ENCODE results near the gene PCNA. TPM values are rescaled to one million over a fixed set of nuclear protein-coding genes. Genes with fewer than 3 reads are reported as not detected.
A peak's percentile ranks its signal among the peaks of the same experiment; 100 is the strongest.

PCNA gene
- total and polyA plus RNA-seq, 8 donors, result 0.87 to 82.3 (median 65.8) TPM

DNA sequence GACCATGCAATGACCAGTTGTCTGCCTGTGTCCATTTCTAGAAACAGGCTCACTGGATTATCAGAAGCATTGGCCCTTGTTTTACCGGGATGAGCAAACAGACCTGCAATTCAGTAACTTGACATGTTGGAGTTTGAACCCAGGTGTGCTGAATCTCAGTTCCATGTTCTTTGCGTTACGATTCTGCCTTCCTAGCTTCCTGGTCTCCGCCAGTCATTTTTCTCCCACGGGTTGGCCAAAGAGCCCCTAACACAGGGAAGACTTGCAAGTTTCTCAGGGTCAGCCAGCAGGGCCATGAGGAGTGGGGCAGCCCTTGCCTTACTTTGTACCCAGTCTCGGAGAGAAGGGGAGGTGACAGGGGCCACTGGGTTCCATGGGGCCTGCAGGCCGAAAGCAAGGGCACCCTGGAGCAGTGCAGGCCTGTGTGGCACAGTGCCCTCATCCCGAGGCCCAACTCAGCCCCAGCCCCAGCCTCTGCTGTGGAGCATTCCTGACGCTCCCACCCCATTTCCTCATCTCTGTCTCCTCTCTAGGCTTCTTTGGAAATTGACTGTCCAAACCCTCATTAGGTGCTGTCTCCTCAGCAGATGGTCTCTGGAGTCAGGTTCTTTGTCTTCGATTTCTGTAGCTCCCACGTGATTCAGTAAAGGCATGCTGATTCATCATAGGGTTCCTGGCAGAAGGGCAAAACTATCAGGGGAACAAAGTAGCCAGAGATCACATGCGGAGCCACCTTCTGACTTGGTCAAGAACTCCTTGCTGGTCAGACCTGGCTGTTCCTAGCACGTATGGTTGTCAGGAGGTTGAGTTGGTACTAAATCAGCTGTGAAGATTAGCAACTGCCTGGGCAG is 30.7 kb upstream of the PCNA start:
- H3K4me3 ChIP-seq, result no peak overlapping the region
- H3K4me1 ChIP-seq, result peaks cover 41 to 92% (median 65%) of the 10 kb centered on the region in 4 donors
- 67 to 77% (median 72%) methylated on average over 13 of the region's 13 CpGs for WGBS, 5 donors
- no peaks in the 10 kb centered on the region for H3K27me3 ChIP-seq
- H3K9me3 ChIP-seq, result no peaks in the 10 kb centered on the region
- no peaks in the 10 kb centered on the region for H3K36me3 ChIP-seq
- no peak for TF ChIP-seq POLR2AphosphoS5 (IDR thresholded peaks at IDR 0.05)
- no peak for TF ChIP-seq EP300 (IDR thresholded peaks at IDR 0.05)
- TF ChIP-seq POLR2A (IDR thresholded peaks at IDR 0.05), result no peak
- TF ChIP-seq, protein P1, sequence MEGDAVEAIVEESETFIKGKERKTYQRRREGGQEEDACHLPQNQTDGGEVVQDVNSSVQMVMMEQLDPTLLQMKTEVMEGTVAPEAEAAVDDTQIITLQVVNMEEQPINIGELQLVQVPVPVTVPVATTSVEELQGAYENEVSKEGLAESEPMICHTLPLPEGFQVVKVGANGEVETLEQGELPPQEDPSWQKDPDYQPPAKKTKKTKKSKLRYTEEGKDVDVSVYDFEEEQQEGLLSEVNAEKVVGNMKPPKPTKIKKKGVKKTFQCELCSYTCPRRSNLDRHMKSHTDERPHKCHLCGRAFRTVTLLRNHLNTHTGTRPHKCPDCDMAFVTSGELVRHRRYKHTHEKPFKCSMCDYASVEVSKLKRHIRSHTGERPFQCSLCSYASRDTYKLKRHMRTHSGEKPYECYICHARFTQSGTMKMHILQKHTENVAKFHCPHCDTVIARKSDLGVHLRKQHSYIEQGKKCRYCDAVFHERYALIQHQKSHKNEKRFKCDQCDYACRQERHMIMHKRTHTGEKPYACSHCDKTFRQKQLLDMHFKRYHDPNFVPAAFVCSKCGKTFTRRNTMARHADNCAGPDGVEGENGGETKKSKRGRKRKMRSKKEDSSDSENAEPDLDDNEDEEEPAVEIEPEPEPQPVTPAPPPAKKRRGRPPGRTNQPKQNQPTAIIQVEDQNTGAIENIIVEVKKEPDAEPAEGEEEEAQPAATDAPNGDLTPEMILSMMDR (IDR thresholded peaks at IDR 0.05), result no peak
- H3K27ac ChIP-seq, result peak overlapping the region in 2 of 5 donors; percentile 3 to 19
- DNase-seq, result no peak
- intact Hi-C loops (cut with DNase I; ENCODE audit: low total_unique reads), result no loop called here

- no peak for DNase-seq
- Histone ChIP-seq H3K36me3 (no peaks in the 10 kb centered on the region), H3K27ac (peak overlapping the region in 1 of 5 donors; percentile 3), H3K9me3 (no peaks in the 10 kb centered on the region), H3K4me1 (peaks cover 41 to 92% (median 66%) of the 10 kb centered on the region in 4 donors), H3K4me3 (no peak overlapping the region), H3K27me3 (no peaks in the 10 kb centered on the region)
- 71 to 82% (median 80%) methylated on average over 3 of the region's 3 CpGs for WGBS, 5 donors
- TF ChIP-seq, protein P1 (IDR thresholded peaks at IDR 0.05), result no peak
- no peak for TF ChIP-seq EP300 (IDR thresholded peaks at IDR 0.05)
- no peak for TF ChIP-seq POLR2AphosphoS5 (IDR thresholded peaks at IDR 0.05)
- TF ChIP-seq POLR2A (IDR thresholded peaks at IDR 0.05), result no peak
- intact Hi-C loops (cut with DNase I; ENCODE audit: low total_unique reads), result no loop called here
These were observed 30.1 kb upstream of the PCNA start for GRCh38 chr20:5149892-5150225.

GRCh38 chr20:5148581-5148980 is 28.8 kb upstream of the PCNA start:
- Histone ChIP-seq H3K4me1 (peaks cover 37 to 92% (median 67%) of the 10 kb centered on the region in 4 donors), H3K9me3 (no peaks in the 10 kb centered on the region), H3K4me3 (no peak overlapping the region), H3K27me3 (no peaks in the 10 kb centered on the region), H3K27ac (peak overlapping the region in 1 of 5 donors; percentile 34), H3K36me3 (no peaks in the 10 kb centered on the region)
- TF ChIP-seq EP300 (IDR thresholded peaks at IDR 0.05) (no peak), POLR2A (IDR thresholded peaks at IDR 0.05) (no peak), POLR2AphosphoS5 (IDR thresholded peaks at IDR 0.05) (no peak)
- TF ChIP-seq, protein P1 (IDR thresholded peaks at IDR 0.05), result no peak
- no peak for DNase-seq
- 35 to 67% (median 61%) methylated on average over 6 of the region's 6 CpGs for WGBS, 5 donors
- intact Hi-C loops (cut with DNase I; ENCODE audit: low total_unique reads), result no loop called here

- DNase-seq, result no peak
- H3K27me3 ChIP-seq, result no peaks in the 10 kb centered on the region
- intact Hi-C loops (cut with DNase I; ENCODE audit: low total_unique reads), result no loop called here
- H3K27ac ChIP-seq, result no peak overlapping the region
- WGBS, 5 donors, result 48 to 72% (median 70%) methylated on average over 2 of the region's 2 CpGs
- no peaks in the 10 kb centered on the region for H3K36me3 ChIP-seq
- H3K4me1 ChIP-seq, result peaks cover 36 to 93% (median 64%) of the 10 kb centered on the region in 4 donors
- H3K4me3 ChIP-seq, result no peak overlapping the region
- H3K9me3 ChIP-seq, result no peaks in the 10 kb centered on the region
- no peak for TF ChIP-seq POLR2A (IDR thresholded peaks at IDR 0.05)
- TF ChIP-seq, protein P1 (IDR thresholded peaks at IDR 0.05), result no peak
- no peak for TF ChIP-seq POLR2AphosphoS5 (IDR thresholded peaks at IDR 0.05)
- no peak for TF ChIP-seq EP300 (IDR thresholded peaks at IDR 0.05)
These were observed 27.3 kb upstream of the PCNA start for GRCh38 chr20:5146871-5147592.

Data from stomach (tissue), 9 donors.